Stimulated activated CD4-positive, alpha-beta T cell treated with anti-CD3 and anti-CD28 coated beads, Interleukin-15, amount 100 ng/mL, for 48 hours (primary cell): ENCODE data around the gene FOXO4.

Experiments used
- DNase-seq, 2 donors: peaks; one replicate each; pipeline ENCODE4 v3.0.0-alpha.2; 2020; ENCODE audit warnings: low read depth in 2 of 2

FOXO4 gene

GRCh38 chrX:71140440-71140839 is 44.8 kb downstream of the FOXO4 start:
- no peak for DNase-seq

- no peak for DNase-seq
These were observed 47.9 kb downstream of the FOXO4 start for GRCh38 chrX:71143508-71143907.

GRCh38 chrX:71144651-71145050 is 49.0 kb downstream of the FOXO4 start, which contains the start of gene NLGN3:
NLGN3 (plus strand) TSS chrX:71144841; CDS start chrX:71147750, 2,909 bp downstream.
- DNase-seq: no peak

GRCh38 chrX:71147496-71148277 is 52.0 kb downstream of the FOXO4 start:
- no peak for DNase-seq

- DNase-seq: no peak
These were observed 52.6 kb downstream of the FOXO4 start for GRCh38 chrX:71148278-71148663.

- DNase-seq: no peak
These were observed 55.7 kb downstream of the FOXO4 start for GRCh38 chrX:71151366-71151765.
